Measurements from ENCODE around the gene ROBO3.

- no peak for TF ChIP-seq CTCF (IDR thresholded peaks at IDR 0.05 in 2 of 3, conservative IDR thresholded peaks at IDR 0.05 in 1 of 3; ENCODE audit: borderline replicate concordance in 1 of 3, insufficient read depth in 1 of 3, low read depth in 2 of 3, low read length in 2 of 3)
- TF ChIP-seq RAD21 (IDR thresholded peaks at IDR 0.05; ENCODE audit: low read depth), result no peak
- TF ChIP-seq REST (IDR thresholded peaks at IDR 0.05; ENCODE audit: low read depth), result no peak
- no peak for TF ChIP-seq EZH2 (IDR thresholded peaks at IDR 0.05)
- no peak for TF ChIP-seq ZBTB33 (IDR thresholded peaks at IDR 0.05; ENCODE audit: extremely low read depth, insufficient replicate concordance, low read length)
- TF ChIP-seq POLR2AphosphoS5 (IDR thresholded peaks at IDR 0.05; ENCODE audit: low read depth, low read length), result no peak
- no peak for TF ChIP-seq MAX (IDR thresholded peaks at IDR 0.05)
- TF ChIP-seq CEBPB (IDR thresholded peaks at IDR 0.05; ENCODE audit: low read depth), result no peak
- TF ChIP-seq POLR2A (IDR thresholded peaks at IDR 0.05; ENCODE audit: borderline replicate concordance, extremely low read depth, insufficient read depth, insufficient read length), result no peak
- no peak for TF ChIP-seq SIN3A (IDR thresholded peaks at IDR 0.05; ENCODE audit: low read depth)
- TF ChIP-seq TCF7L2 (IDR thresholded peaks at IDR 0.05; ENCODE audit: borderline replicate concordance, extremely low read depth, insufficient read depth, insufficient read length), result no peak
- TF ChIP-seq EZH2phosphoT487 (IDR thresholded peaks at IDR 0.05; ENCODE audit: borderline replicate concordance), result no peak
- no peak for TF ChIP-seq SRF (IDR thresholded peaks at IDR 0.05; ENCODE audit: low read depth)
These were observed 31.0 kb downstream of the ROBO3 start for GRCh38 chr11:124896071-124896750.
